HG03457 (cell line): ENCODE results near the gene FOXR1.

Source experiments
- ATAC-seq: cut with Tn5 transposase; IDR thresholded peaks from one replicate; pipeline ENCODE4 v1.9.1; 2021; ENCODE audit warnings: moderate number of reproducible peaks; ENCODE audit not compliant: unreplicated experiment

Gene FOXR1, protein sequence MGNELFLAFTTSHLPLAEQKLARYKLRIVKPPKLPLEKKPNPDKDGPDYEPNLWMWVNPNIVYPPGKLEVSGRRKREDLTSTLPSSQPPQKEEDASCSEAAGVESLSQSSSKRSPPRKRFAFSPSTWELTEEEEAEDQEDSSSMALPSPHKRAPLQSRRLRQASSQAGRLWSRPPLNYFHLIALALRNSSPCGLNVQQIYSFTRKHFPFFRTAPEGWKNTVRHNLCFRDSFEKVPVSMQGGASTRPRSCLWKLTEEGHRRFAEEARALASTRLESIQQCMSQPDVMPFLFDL

DNA sequence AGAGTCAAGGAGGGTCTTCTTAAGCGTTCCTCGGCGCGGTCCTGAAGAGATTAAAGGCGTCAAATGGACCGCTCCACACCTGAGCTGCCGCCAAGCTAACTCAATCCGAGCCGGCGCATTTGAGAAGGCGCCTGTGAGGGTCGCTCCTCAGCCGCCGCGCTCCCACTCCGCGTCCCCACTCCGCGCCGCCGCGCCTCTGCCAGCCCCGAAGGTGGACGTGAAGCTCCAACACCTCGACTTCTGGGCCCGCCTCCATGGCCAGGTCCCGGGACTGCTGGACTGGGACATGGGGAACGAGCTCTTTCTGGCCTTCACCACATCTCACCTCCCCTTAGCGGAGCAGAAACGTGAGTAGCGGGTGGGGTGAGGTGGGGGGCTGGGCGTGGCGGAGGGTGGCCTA lies at the start of gene FOXR1:
TSS of gene FOXR1 (plus strand) at position 116 of the 400 bp plus-strand sequence. CDS start at position 287, 171 bp downstream.
- ATAC-seq: no peak

GRCh38 chr11:118921929-118922744 lies 49.4 kb upstream of the FOXR1 start:
- ATAC-seq: no peak

GRCh38 chr11:118922745-118923627 lies 48.6 kb upstream of the FOXR1 start:
- no peak for ATAC-seq

- no peak for ATAC-seq
Observed at GRCh38 chr11:118923721-118924587, 47.6 kb upstream of the FOXR1 start.

GRCh38 chr11:118924591-118925585 lies 46.7 kb upstream of the FOXR1 start:
- ATAC-seq: no peak

DNA sequence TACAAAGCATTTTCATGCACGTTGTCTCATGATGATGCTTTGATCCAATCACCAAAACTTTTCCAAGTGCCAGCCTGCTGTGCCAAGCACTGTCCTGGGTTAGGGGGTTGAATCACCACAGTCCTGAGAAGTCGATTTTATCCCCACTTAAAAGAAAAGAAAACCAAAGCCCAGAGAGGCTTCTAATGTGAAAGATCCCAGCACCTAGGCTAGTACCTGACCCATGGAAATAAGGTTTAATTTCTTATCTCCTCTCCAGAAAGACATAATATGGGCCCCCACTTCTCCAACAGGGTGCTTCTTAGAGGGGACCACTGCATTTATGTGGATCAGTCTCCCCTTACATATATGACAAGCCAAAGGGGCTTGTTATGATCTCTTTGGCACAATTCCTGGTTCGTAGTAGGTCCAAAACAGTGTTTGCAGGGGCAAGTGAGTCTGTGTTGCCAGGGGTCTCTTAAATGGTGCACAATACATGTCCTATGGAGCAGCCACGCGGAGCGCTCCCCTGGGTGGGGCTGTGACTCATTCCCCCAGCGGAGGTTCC lies 43.9 kb upstream of the FOXR1 start:
- no peak for ATAC-seq

GRCh38 chr11:118928101-118928869 lies 43.3 kb upstream of the FOXR1 start:
- no peak for ATAC-seq

GRCh38 chr11:118928870-118929500 lies 42.6 kb upstream of the FOXR1 start:
- ATAC-seq: no peak

DNA sequence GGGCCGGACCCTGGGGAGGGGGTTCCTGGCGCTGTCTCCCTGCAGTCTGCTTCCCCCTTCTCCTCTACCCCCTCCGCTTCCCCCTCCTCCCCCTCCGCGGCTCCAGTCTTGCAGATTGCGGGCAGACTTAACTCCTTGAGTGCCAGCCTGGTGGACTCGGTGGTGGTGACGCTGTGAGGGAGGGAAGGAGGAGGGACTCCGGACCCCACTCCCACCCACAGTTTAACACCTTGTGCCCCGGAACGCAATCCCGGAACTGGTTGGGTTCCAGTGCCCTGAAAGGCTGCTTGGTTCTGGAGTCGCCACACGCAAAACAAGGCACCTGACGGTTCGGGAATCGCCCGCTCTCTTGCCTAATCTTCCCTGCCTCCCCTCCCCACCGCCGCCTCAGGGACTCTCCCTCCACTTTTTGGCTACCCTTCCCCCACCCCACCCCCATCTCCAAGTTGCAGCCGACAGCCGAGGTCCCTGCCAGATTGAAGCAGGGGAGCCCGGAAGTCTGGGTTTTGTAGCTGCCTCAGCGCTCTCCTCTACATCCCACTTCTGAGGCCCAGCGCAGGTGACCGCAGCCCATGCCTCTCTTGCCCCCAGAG lies 42.0 kb upstream of the FOXR1 start:
- no peak for ATAC-seq

GRCh38 chr11:118930094-118930712 lies 41.4 kb upstream of the FOXR1 start:
- ATAC-seq: no peak

DNA sequence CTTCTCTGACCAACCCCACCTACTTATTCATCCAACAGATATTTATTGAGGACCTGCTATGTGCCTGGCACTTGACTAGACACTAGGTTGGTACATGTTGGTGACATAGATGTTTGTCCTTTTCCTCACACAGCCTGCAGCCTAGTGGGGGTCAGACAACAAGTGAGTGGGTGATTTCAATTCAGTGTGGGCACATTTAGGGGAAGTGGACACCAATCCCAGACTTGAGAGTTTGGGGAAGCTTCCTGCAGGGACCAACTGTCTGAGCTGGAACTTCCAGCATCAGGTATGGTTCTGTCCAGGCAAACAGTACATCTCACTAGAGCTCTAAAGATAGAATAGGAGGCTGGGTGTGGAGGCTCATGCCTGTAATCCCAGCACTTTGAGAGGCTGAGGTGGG lies 40.0 kb upstream of the FOXR1 start:
- no peak for ATAC-seq

DNA sequence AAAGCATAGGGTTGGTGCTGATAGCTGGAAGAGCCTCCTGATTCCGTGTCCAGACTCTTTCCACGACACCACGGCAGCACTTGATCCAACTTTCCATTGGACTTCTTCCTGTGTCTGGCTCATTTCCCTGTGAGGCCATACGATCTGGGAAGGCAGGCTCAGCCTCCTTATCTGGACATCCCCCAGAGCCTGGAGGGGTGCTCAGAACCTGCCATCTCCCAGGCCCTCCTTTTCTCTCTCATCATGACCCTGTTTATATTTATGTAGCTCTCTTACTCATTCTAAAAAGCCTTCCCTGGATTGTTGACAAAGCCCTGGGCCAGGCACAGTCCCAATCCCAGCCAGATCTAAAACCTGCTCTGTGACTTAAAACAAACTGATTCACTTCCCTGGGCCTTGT lies 38.1 kb upstream of the FOXR1 start:
- ATAC-seq: no peak

GRCh38 chr11:118935376-118935775 lies 36.2 kb upstream of the FOXR1 start:
- ATAC-seq: no peak

- no peak for ATAC-seq
Observed at GRCh38 chr11:118938491-118939403, 32.8 kb upstream of the FOXR1 start.

GRCh38 chr11:118939404-118939915 lies 32.1 kb upstream of the FOXR1 start:
- ATAC-seq: no peak
